Measurements from ENCODE around the gene AP5Z1.
"Not testable (repeated sequence)": the region's sequence is repeated elsewhere in the genome, so short reads cannot be mapped to it uniquely, and the experiment has no call there.

AP5Z1 gene

GRCh38 chr7:4792537-4793126, 17.2 kb downstream of the AP5Z1 start:
- DNase-seq (ENCODE audit: extremely low spot score) = no peak
- TF ChIP-seq CTCF (IDR thresholded peaks at IDR 0.05; ENCODE audit: control extremely low read depth, extremely low read depth, low read depth, missing control alignments) = no peak
- POLR2A ChIA-PET = interaction anchor here (0.6 to 1.3 kb wide), 2 partner anchors 17 to 337 kb away, joined by 4 to 5 read pairs; partner anchors contain the start of gene AP5Z1
- CTCF ChIA-PET = interaction anchor here (0.6 to 4.5 kb wide), 18 partner anchors 10 to 293 kb away, joined by 3 to 35 read pairs (median 3); partner anchors contain the start of genes AP5Z1 and RADIL

GRCh38 chr7:4793385-4793993, 18.1 kb downstream of the AP5Z1 start:
- CTCF ChIA-PET = interaction anchor here (1.0 to 4.5 kb wide), 10 partner anchors 11 to 292 kb away, joined by 3 to 35 read pairs (median 4); partner anchors contain the start of genes AP5Z1 and RADIL
- POLR2A ChIA-PET = interaction anchor here (1.3 kb wide), 1 partner anchor 18 kb away, joined by 5 read pairs; the partner anchor contains the start of gene AP5Z1
- DNase-seq (ENCODE audit: extremely low spot score) = not testable (repeated sequence)

- POLR2A ChIA-PET; DNase-seq (ENCODE audit: extremely low spot score): not testable (repeated sequence)
- CTCF ChIA-PET = interaction anchor here (1.0 to 4.5 kb wide), 4 partner anchors 12 to 90 kb away, joined by 3 to 35 read pairs (median 14); partner anchors contain the start of genes AP5Z1 and RADIL
Observed at GRCh38 chr7:4794171-4794570, 18.7 kb downstream of the AP5Z1 start.

GRCh38 chr7:4794591-4795350, 19.3 kb downstream of the AP5Z1 start:
- POLR2A ChIA-PET = interaction anchor here (0.7 kb wide), 1 partner anchor 33 kb away, joined by 6 read pairs; no protein-coding TSS in a partner anchor
- DNase-seq (ENCODE audit: extremely low spot score) = no peak
- CTCF ChIA-PET = interaction anchor here (1.0 to 4.5 kb wide), 3 partner anchors 19 to 89 kb away, joined by 3 to 35 read pairs (median 4); partner anchors contain the start of genes AP5Z1 and RADIL
- TF ChIP-seq CTCF (IDR thresholded peaks at IDR 0.05; ENCODE audit: control extremely low read depth, extremely low read depth, low read depth, missing control alignments) = no peak

GRCh38 chr7:4796453-4796852, 21.0 kb downstream of the AP5Z1 start:
- no peak for TF ChIP-seq CTCF (IDR thresholded peaks at IDR 0.05; ENCODE audit: control extremely low read depth, extremely low read depth, low read depth, missing control alignments)
- no peak for DNase-seq (ENCODE audit: extremely low spot score)
- POLR2A ChIA-PET = no interaction called here
- CTCF ChIA-PET = interaction anchor here (1.1 to 2.0 kb wide), 7 partner anchors 9 to 289 kb away, joined by 4 to 9 read pairs (median 4); partner anchors contain the start of gene RADIL

GRCh38 chr7:4797858-4798705, 22.7 kb downstream of the AP5Z1 start:
- peak; percentile 85 for TF ChIP-seq CTCF (IDR thresholded peaks at IDR 0.05; ENCODE audit: control extremely low read depth, extremely low read depth, low read depth, missing control alignments)
- DNase-seq (ENCODE audit: extremely low spot score) = peak; percentile 84
- POLR2A ChIA-PET = no interaction called here
- CTCF ChIA-PET = interaction anchor here (0.9 to 2.0 kb wide), 12 partner anchors 8 to 289 kb away, joined by 3 to 9 read pairs (median 4); partner anchors contain the start of gene RBAK
